ENCODE results near the gene KISS1.

The KISS1 gene

DNA sequence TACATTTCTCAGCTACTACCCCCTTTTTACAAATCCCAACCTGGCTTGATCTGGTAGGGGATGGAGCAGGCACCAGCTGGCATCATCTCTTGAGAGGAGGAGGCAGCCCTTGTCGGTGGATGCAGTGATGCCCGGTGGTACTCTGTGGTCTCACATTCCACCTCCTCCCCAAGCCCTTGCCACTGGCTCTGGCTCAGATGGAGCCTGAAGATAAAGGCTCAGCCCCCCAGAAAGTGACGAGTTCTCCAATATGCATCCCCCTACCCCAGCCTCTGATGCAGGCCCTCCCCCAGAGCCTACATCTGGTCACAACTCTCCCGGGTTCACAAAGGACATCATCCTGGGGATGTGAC, 21.3 kb upstream of the KISS1 start:
- DNase-seq (ENCODE audit: low spot score), result no peak

DNA sequence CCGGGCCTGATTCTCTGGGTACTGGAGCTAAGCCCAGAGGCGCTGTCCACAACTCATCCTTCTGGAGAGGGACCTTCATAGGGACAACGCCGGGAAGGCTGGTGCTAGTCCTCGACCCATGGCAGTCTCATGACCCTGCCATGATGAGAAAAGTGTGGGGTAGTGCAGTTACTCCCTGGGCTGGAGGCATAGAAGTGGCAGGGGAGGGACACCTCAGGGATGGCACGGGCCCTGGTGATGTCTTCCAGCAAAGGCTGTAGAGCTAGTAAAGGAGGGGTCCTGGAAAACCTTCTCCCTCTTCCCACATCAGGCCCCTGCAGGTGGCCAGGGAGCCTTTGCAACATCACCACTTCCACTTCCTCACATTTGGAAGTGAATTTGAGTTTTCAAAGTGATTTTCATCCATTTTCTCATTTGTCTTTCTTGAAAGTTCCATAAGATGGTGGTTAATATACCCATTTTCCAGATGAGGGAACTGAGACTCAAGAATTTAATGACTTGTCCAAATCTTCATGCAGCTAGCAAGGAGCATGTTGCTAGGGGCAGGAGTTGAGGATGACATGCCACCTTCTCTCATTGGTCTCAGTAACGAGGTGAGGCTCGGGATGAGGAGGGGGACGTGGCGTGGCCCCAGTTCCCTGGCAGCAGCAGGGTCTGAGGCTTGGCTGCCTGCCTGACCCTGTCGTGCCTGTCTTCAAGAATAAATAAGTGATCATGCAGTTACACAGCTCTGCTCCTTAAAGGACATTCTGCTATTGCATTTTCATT, 20.8 kb upstream of the KISS1 start:
- no peak for DNase-seq (ENCODE audit: low spot score)

DNA sequence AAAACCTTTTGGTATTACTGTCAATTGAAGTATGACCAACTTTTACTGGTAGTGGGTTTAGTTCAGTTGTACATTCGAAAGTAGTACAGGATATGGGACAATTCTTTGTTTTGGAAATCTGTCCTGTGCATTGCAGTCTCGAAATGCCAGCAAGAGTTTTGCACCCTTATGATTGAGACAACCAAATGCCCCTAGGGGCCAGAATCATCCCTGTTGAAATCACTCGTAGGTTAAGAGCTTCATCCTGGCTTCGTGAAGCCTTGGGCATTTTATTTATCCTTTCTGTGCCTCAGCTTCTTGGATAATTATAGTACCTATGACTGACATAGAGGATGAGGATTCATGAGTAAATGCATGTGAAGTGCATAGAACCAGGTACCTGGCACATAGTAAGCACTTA, 19.9 kb upstream of the KISS1 start:
- no peak for DNase-seq (ENCODE audit: low spot score)

DNA sequence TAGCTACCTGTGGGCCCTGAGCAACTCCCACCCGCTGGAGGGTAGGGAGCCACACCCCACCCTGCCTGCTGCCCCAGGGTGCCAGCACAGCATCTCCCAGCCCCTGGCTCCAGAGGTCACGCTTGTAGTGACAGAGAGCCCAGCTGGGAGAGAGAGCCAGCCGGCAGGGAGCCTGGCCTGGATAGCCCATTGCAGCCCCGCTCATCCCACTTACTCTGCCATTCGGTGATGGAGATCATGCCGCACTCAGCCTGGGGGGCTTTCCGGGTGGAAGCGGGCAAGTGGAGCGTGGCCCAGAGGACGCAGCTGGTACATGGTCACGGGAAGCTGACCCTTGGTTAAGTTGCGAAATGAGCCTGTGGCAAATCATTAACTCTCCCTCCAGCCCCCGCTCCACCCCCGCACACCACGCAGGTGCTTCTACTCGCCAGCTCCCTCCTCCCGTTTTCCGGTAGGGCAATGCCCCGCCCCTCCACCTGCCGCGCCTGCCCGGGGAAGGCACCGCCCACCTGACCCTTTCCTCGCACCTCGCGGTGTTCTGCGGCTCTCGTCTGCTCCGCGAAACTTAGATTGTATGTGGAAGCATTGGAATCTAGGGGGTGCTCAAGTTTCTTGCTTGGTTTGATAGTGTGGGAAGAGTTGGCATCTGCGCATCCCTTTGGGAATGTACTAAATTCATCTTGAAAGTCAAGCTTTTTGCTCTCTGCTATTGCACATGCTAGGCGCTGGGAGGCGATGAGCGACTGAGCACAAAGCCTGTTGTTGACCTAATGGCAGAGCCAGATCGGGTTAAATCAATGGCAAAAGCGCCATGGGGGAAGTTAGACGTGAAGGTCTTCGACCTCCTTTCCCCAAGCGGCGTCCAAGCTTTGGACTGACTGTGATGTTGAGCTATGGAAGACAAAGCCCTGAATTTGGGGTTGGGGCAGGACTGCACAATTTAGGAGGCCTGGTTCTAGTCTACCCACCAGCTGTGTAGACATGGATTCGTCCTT, 17.7 kb upstream of the KISS1 start, which contains the start of gene GOLT1A:
TSS of gene GOLT1A (minus strand) at position 321 of the 995 bp plus-strand sequence. CDS start at position 239, 82 bp downstream.
- no peak for DNase-seq (ENCODE audit: low spot score)

DNA sequence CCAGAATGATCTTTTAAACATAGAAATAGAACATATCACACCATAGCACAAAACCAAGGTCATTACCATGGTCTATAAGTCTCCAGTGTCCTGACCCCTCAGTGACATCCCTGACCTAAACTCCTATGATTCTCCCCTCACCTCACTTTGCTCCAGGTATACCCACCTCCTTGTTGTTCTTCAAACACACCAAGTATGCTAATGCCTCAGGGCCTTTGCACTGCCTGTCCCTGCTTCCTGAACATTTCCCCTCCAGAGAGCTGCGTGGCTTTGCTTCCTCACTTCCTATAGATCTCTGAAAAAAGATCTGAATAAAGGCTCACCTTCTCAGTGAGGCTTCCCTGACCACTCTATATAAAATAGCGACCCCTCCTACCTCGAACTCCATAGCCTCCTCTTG, 16.4 kb upstream of the KISS1 start:
- no peak for DNase-seq (ENCODE audit: low spot score)

DNA sequence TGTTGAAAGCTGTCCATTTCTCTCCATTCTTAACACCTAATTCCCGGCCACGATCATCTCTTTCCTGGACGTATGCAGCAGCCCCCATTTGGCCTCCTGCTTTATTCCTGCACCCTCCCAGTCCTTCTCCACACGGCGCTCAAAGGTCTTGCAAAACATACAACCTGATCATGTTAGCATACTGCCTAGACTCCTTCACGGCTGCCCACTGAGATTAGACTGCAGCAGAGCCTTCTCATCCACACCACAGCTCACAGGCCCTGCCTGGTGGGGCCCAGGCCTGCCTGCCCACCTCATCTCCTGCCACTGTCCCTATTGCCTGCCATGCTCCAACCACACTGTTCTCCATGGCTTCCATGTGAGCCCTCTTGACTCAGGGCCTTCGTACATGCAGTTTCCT, 14.8 kb upstream of the KISS1 start:
- DNase-seq (ENCODE audit: low spot score), result no peak

DNA sequence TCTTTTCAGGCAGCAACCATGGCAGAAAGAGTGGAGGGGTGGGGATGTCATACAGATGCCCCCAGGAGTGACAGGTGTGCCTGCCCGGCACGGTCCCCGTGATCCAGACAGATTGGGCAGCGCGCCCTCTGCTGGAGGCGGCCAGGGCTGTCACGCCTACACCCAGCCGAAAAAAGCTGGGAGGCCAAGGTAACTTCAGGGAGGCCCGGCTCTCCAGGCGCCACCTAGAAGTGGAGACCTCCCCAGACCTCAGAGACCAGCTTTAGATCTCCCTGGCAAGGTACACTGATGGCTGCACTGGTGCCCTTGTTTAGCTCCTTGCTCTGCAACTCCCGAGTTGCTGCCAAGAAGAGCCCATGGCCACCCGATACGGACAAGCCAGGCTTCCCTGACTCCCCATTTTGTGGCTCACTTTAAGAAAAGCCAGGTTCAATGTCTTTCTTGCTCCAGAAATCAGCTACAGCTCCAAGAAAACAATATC, 10.9 kb upstream of the KISS1 start:
- DNase-seq (ENCODE audit: low spot score), result peak; percentile 37

DNA sequence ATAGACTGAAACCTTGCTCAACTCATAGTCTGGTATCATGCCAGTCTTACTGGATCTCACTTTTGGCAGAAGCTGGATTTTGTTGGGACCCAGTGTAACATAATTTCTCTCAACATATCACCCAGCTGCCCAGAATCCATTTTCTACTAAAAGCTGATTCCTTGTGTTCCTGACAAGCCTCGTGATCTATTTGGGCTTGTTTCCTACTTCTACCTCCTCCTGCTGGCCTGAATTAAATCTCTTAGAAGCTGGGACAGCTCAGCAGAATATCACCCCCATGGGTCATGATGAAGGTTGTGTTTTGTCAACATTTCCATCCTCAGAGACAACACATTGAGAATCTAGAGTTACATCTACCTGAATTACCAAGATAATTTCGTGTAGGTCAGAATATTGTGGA, 9.8 kb upstream of the KISS1 start:
- DNase-seq (ENCODE audit: low spot score), result no peak

DNA sequence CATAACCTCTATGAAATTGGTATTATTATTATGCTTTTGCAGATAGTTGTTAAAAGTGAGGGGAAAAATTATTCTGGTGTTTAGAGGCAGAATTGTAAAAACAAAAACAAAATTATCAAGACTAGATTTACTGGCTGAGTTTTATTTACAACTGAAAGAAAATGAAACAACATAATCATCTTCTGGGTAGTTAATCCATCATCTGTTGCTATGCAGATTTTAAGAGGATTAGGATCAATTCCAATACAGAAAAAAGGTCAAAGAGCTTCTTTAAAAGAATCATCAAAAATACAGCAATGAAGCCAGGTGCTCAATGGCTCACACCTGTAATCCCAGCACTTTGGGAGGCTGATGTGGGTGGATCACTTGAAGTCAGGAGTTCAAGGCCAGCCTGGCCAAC, 9.2 kb upstream of the KISS1 start:
- DNase-seq (ENCODE audit: low spot score), result no peak

DNA sequence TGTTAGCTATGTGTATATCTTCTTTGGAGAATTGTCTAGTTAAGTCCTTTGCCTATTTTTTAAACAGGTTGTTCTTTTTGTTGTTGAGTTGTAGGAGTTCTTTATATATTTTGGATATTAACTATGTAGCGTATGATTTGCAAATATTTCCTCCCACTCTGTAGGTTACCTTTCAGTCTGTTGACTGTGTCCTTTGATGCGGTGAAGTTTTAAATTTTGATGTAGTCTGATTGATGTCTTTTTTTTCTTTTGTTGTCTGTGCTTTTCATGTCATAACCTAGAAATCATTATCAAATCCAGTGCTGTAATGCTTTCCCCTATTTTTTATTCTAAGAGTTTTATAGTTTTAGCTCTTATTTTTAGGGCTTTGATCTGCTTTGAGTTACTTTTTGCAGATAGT, 8.7 kb upstream of the KISS1 start:
- no peak for DNase-seq (ENCODE audit: low spot score)

DNA sequence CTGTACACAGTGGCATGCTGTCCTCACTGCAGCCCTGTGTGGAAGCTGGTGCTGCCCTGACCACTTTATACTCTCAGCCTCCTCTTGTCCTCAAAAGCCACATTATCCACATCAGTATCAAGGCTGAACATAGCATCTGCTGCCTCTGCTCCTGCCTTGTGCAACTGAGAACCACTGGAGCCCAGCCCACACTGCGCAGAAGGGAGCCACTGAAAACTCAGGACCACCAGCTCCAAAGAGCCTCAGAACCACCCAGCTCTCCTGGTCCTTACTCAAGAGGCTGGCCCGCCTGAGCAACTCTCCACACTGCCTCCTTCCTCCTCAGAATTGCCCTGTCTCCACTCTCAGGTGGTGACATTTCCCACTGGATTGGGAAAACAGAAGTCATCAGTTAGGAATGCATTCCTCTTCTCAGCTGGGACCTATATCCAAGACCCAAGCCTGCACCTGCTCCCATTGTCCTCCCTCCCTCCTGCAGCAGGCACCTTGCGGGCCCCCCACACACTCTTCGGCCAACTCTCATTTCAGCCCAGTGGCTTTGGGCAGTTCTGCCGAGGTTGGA, 7.0 kb upstream of the KISS1 start:
- no peak for DNase-seq (ENCODE audit: low spot score)

DNA sequence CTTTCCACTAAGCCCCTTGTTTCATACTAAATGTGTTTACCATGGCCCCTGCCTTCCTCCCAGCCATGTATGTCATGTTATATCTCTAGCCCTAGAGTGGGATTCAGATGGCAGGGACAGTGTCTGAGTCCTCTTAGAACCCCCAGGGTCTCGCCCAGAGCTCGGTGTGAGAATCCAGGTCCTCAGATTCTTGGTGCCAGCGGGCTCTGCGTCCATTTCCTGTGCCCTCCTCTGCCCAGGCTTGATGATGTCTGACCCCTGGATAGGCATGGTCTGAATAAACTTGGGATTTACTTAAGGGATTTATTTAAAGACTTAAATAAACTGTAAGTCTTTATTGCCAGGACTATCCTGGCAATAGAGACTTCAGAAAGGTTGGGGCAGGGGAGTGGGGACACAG, 6.2 kb upstream of the KISS1 start:
- no peak for DNase-seq (ENCODE audit: low spot score)

DNA sequence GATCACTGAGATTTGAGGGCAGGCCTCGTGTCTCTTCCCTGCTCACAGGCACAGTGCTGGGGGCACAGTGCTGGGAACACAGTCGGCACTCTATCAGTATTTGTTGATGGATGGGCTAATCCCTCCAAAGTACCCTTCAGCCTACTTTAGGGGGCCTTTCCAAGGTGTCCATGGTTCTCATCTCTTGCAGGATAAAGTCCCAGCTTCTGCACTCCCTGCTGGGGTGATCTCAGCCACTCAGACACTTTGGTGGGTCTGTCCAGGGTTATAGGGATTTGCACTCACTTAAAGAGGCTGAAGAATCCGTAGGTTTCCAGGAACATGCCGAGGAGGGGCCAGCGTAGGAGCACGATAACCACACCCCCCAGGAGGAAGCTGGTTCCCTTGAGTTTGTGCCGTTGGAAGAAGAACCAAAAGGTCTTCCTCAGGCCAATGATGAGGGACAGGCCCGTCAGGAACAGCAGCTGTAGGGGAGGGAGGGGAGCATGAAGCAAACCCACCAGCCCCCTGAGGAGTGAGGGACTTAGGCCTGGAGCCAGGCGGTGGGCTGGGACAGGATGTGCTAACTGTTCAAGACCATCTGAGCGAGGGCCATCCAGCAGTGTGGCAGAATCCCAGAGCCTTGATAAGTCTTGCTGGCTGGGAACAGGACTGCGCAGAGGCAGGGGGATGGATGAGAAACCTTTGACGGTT, 5.2 kb upstream of the KISS1 start:
- no peak for DNase-seq (ENCODE audit: low spot score)

DNA sequence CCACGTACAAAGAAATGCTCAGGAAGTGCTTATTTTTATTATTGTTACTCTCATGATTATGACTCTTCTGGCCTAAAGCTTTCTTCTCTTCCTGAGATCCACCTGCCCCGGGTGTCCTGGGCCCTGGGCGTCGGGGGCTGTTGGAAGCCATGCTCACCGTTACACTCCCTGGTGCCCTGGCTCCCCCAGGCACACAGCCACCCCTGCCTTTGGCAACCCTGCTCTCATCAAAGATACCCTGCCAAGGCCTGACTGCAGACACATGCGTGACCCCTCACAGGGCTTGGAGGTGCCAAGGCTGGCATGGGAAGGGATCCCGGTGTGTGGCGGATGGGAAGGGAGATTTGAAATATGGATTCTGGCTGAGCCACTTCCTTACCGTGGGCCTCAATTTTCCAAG, 3.3 kb upstream of the KISS1 start:
- DNase-seq (ENCODE audit: low spot score), result no peak

DNA sequence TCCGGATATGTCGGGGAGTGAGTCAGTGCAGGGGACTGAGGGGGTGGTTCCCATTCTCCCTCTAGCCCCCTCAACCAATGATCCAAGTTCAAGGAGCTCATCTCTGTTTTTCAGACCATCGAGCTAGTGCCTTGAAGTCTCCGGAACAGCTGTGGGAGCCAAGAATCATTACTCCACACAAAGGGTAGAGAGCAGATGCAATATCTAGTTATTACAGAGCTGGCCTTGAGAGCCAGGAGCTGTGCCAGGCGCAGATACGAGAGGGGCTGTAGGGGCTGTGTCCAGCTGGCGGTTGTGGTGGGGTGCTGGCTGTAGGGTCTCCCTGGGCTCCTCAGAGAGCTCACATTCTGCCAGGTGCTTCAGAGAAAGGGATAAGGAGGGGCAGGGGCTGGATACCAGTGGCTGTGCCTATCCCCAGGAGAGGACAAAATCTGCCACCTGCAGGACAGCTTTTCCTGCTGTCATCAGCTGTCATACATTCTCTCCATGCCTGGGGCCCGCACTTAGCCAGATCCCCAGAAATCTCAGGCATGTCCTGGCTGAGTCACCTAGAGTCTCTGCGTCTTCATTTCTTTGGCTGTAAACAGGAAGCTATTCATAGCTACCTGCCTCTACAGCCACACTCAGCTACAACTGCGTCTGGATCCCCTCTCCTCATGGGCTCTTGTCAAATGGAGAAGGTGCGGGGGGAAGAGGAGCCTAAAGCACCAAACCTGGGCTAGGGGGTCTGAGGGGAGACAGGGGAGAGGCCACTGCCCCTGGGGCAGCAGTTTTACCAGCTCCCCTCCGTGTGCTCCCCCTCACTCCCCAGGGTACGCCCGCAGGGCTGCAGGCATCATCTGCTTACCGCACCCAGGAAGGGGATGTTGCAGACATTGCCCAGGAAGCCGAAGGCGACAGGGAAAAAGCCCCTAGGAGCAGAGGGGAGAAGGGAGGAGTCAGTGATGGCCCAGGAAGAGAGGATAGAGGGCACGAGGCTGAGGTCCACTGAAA, 2.4 kb upstream of the KISS1 start:
- DNase-seq (ENCODE audit: low spot score), result no peak

DNA sequence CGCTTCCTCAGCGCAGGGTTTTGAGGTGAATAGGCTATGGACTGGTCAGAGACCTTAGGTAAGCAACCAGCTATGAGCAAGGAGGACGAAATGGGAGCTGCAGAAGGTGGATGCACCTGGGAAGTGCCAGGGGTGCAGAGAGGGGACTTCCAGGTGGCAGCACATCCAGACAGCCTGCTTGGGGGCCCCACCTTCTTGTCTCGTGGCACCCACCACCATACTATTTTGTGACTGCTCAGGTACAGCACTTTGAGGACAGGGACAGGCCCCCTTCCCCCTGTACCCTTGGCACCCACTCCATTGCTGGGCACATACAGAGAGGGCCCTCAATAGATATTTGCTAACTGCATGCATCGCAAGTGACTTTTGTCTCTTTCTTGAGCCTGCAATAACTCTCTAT, 777 bp upstream of the KISS1 start:
- DNase-seq (ENCODE audit: low spot score), result no peak

DNA sequence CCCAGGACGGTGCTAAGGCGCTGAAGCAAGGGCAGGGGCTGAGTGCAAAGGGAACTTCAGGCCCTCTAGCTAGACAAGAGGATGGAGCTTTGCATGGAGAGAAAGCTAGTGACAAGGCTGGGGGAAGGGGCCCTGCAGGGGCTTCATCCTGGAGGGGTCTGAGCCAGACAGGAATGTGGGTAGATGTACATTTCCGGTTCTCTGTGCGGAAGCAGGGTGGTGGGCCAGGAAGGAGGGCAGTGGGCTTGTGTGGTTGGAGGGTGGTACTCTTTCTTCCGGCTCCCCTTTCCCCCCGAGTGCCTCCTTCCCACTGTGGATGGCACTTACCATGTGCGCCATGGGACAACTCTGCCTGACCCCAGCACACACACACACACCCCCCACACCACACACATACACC, 1.5 kb downstream of the KISS1 start:
- no peak for DNase-seq (ENCODE audit: low spot score)

DNA sequence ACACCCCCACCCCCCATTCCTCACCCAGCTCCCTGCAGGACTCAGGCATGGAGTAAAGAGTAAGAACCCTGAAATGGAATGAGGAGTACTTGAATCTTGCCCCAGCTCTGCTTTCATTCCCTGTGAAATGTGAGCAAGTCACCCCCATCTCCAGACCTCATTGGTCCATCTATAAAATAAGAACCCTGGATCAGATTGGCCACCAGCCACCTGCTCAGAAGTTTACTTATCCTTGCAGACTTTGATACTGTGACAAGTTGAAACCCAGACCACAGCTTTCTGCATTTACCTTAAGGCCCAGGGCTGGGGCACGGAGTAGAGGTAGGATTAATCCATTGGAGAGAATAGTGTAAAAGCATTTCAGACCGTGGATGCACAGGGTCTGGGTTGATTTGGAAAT, 2.2 kb downstream of the KISS1 start:
- DNase-seq (ENCODE audit: low spot score), result no peak

DNA sequence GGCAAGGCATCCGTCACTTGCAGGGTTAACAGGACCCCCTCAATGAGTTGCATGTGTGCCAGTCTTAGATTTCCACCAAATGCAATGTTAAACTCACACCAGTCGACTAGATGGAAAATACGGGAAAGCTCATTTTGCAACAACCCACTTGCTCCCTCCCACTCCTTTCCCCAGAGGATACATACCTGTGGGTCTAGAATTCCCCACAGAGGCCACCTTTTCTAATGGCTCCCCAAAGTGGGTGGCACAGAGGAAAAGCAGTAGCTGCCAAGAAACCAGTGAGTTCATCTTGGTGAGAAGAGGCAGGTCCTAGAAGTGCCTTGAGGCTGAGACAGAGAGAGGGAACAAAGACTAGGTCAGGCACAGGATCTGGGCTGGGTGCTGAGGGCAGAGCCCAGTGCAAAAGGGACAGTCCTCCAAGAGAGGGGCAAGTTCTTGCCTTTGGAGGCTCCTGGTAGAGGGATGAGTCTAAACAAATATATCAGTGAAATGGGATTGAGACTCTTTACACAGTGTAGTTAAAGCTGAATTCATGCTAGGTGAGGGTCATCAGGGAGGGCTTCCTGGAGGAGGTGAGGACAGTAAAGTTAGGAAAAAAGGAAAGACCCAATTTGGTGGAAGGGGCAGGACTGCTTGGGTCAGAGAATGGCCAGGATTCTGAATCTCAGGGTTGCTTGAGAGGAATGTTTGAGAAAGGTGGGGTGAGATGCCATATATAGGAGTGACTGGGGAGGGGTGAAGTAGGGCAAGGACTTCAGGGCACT, 3.5 kb downstream of the KISS1 start:
- no peak for DNase-seq (ENCODE audit: low spot score)

DNA sequence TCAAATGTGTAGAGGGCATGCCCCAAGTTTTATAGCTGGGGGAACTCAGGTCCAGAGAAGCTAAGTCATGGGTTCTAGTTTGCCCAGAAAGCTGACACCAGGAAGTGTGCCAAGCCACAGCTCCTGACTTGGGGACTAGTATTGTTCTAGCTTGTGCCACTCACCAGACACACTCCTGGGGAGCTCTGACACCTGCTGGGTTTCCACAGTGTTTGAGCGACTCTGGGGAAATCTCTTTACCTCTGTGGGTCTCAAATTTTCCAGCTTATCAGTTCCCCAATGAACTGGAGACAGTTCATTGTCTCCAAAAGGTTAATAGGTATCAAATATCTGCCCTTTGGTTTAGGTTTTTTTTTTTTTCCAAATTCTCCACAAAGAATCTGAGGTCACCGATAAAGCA, 4.2 kb downstream of the KISS1 start:
- DNase-seq (ENCODE audit: low spot score), result no peak
